ENCODE measurements around the gene MBNL1. TPM values are rescaled to one million over a fixed set of nuclear protein-coding genes. Genes with fewer than 3 reads are reported as not detected.

MBNL1 gene
- total RNA-seq, 1 donor from 2014 or later, result 36.2 TPM

- no peak for DNase-seq (ENCODE audit: low read depth, low spot score)
- Mint-ChIP-seq H3K9me3 (no peaks in the 10 kb centered on the region), H3K27me3 (ENCODE audit: low read depth) (no peaks in the 10 kb centered on the region), H3K4me1 (peaks cover 10% of the 10 kb centered on the region), H3K4me3 (no peak overlapping the region), H3K27ac (ENCODE audit: unreplicated experiment) (no peak overlapping the region), H3K36me3 (ENCODE audit: low read depth) (no peaks in the 10 kb centered on the region)
- TF ChIP-seq CTCF (conservative IDR thresholded peaks at IDR 0.05), result no peak
Measured at GRCh38 chr3:152288681-152289080, 20.0 kb downstream of the MBNL1 start.

- peaks cover 9% of the 10 kb centered on the region for H3K4me1 Mint-ChIP-seq
- no peak for DNase-seq (ENCODE audit: low read depth, low spot score)
- no peak overlapping the region for H3K4me3 Mint-ChIP-seq
- no peaks in the 10 kb centered on the region for H3K27me3 Mint-ChIP-seq (ENCODE audit: low read depth)
- no peaks in the 10 kb centered on the region for H3K9me3 Mint-ChIP-seq
- TF ChIP-seq CTCF (conservative IDR thresholded peaks at IDR 0.05), result no peak
- no peak overlapping the region for H3K27ac Mint-ChIP-seq (ENCODE audit: unreplicated experiment)
- H3K36me3 Mint-ChIP-seq (ENCODE audit: low read depth), result no peaks in the 10 kb centered on the region
Measured at GRCh38 chr3:152289708-152290107, 21.0 kb downstream of the MBNL1 start.

GRCh38 chr3:152290374-152290773 lies 21.6 kb downstream of the MBNL1 start:
- Mint-ChIP-seq H3K9me3 (no peaks in the 10 kb centered on the region), H3K4me3 (no peak overlapping the region), H3K27ac (ENCODE audit: unreplicated experiment) (no peak overlapping the region), H3K27me3 (ENCODE audit: low read depth) (no peaks in the 10 kb centered on the region), H3K4me1 (peaks cover 9% of the 10 kb centered on the region), H3K36me3 (ENCODE audit: low read depth) (no peaks in the 10 kb centered on the region)
- TF ChIP-seq CTCF (conservative IDR thresholded peaks at IDR 0.05), result no peak
- DNase-seq (ENCODE audit: low read depth, low spot score), result no peak

- no peak overlapping the region for H3K27ac Mint-ChIP-seq (ENCODE audit: unreplicated experiment)
- TF ChIP-seq CTCF (conservative IDR thresholded peaks at IDR 0.05), result no peak
- no peaks in the 10 kb centered on the region for H3K36me3 Mint-ChIP-seq (ENCODE audit: low read depth)
- peaks cover 12% of the 10 kb centered on the region for H3K4me1 Mint-ChIP-seq
- H3K27me3 Mint-ChIP-seq (ENCODE audit: low read depth), result no peaks in the 10 kb centered on the region
- H3K9me3 Mint-ChIP-seq, result no peaks in the 10 kb centered on the region
- no peak for DNase-seq (ENCODE audit: low read depth, low spot score)
- H3K4me3 Mint-ChIP-seq, result no peak overlapping the region
Measured at GRCh38 chr3:152291238-152291637, 22.5 kb downstream of the MBNL1 start.

- no peaks in the 10 kb centered on the region for H3K9me3 Mint-ChIP-seq
Measured at GRCh38 chr3:152291649-152292066, 22.9 kb downstream of the MBNL1 start.

More at GRCh38 chr3:152291649-152292066, 22.9 kb downstream of the MBNL1 start:
- Mint-ChIP-seq H3K4me3 (no peak overlapping the region), H3K27me3 (ENCODE audit: low read depth) (no peaks in the 10 kb centered on the region), H3K27ac (ENCODE audit: unreplicated experiment) (no peak overlapping the region), H3K36me3 (ENCODE audit: low read depth) (no peaks in the 10 kb centered on the region), H3K4me1 (peaks cover 13% of the 10 kb centered on the region)
- no peak for DNase-seq (ENCODE audit: low read depth, low spot score)
- no peak for TF ChIP-seq CTCF (conservative IDR thresholded peaks at IDR 0.05)
